Measurements from ENCODE around the gene MTARC2.
"Not testable (repeated sequence)": the region's sequence is repeated elsewhere in the genome, so short reads cannot be mapped to it uniquely, and the experiment has no call there.

MTARC2 gene

DNA sequence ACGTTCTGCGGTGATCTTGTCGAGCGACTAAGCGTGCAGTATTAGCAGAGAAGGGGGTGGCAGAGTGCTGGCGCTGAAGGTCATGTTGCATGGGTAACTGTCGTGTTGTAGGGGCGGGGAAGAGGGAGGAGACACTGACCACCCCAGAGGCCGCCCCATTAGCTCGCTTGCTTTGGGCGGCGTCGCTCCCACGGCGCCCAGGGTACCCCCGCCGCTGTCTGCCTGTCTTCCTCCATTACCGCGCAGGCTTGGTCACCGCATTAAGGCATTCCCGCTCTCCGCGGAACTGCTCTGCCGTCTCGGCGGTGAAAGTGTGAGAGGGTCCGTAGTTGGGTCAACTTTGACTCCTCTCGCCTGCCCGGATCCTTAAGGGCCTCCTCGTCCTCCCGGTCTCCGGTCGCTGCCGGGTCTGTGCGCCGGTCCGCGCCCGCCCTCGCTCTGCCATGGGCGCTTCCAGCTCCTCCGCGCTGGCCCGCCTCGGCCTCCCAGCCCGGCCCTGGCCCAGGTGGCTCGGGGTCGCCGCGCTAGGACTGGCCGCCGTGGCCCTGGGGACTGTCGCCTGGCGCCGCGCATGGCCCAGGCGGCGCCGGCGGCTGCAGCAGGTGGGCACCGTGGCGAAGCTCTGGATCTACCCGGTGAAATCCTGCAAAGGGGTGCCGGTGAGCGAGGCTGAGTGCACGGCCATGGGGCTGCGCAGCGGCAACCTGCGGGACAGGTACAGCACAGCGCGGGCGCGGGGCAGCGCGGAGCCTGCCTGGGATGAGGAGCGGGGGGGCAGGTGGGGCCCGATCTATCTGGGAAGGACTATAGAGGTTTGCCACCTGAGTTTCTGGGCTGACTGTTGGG is at the start of gene MTARC2:
Gene MTARC2, plus strand, starts transcription at position 234 of the 846 bp plus-strand sequence. Its CDS starts 210 bp downstream, at position 444.
- no peak for DNase-seq (ENCODE audit: low read depth in 2 of 2, low spot score in 1 of 2)

GRCh38 chr1:220698607-220699016 is 49.5 kb upstream of the MTARC2 start:
- no peak for DNase-seq (ENCODE audit: low read depth in 2 of 2, low spot score in 1 of 2)

DNA sequence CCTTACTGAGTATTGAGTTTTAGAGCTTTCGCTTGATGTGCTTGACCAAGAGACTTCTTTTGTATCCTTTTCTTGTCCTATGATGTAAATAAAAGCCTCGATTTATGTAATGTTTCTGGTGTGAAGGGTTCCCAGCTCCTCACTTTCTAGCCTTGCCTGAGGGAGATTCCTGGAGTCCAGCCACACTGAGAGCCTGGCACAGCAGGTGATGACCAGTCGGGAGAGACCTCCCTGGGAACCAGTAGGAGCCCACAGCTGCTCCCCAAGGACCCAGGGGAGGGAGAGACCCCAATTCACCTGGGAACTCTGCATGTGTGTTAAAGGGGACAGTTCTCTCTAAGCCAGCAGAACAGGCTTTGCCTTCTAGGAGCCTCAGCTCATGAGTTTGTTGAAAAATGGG is 49.1 kb upstream of the MTARC2 start:
- DNase-seq (ENCODE audit: low read depth in 2 of 2, low spot score in 1 of 2) = no peak

- no peak for DNase-seq (ENCODE audit: low read depth in 2 of 2, low spot score in 1 of 2)
Observed at GRCh38 chr1:220700556-220701179, 47.5 kb upstream of the MTARC2 start.

DNA sequence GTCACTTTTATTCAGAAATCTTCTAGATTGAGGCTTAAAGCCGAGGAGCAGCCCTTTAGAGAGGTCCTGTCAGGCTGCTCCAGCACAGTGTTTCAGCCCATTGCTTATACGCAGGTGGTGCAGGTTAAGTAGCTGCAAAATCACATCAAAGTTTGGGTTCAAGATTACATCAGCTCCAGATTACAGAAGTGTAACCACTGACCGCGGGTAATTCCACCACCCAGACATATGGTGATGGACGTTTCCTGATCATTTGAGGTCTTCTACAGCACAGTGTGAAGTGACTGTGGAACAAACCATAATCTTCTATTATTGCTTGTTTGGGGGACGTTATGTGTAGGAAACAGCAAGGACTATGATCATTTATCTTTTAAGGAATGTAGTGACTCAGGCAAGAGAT is 46.1 kb upstream of the MTARC2 start:
- DNase-seq (ENCODE audit: low read depth in 2 of 2, low spot score in 1 of 2) = no peak

DNA sequence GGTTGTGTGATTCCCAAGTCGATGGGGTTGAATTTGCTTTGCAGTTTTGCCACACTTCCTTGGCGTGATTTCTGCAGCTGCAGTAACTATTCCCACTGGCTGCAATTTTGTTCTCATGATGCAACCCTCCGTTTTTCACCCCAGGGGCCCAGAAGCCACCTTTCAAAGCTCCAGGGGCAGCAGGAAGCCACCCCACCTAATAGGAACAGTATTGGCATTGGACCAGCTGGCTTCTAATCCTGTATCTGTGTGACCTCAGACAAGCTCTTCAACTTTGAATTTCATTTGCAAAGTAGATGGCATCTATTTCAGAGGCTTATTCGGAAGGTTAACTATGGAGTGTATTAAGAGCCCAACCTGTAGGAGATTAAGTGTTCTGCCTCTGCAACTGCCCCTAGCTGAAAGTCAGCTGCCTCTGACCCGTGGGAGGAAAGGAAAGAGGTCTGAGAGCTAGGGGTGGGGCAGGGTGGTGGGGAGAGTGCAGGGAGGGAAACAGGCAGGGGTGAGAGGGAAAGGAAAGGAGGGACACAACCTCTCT is 45.3 kb upstream of the MTARC2 start:
- DNase-seq (ENCODE audit: low read depth in 2 of 2, low spot score in 1 of 2) = no peak

DNA sequence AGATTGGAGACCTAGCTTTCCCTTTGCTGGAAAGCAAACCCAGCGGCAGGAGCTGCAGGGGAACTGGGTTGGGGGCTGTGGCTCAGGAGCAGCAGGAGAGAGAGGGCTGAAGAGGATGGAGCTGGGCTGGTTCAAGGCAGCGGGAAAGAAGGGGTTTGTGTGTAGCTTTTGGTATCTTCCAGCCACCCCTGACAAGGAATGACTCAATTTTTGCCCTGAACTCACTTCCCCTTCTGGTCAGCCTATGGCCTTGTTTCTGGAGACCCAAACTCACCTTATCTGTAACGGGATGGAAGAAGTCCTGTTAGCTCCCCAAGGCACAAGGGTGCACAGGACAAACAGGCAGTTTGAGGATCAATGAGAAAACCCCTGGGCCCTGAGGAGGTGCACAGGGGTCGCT is 44.8 kb upstream of the MTARC2 start:
- no peak for DNase-seq (ENCODE audit: low read depth in 2 of 2, low spot score in 1 of 2)

- no peak for DNase-seq (ENCODE audit: low read depth in 2 of 2, low spot score in 1 of 2)
Observed at GRCh38 chr1:220705782-220706181, 42.3 kb upstream of the MTARC2 start.

- no peak for DNase-seq (ENCODE audit: low read depth in 2 of 2, low spot score in 1 of 2)
Observed at GRCh38 chr1:220706480-220706879, 41.6 kb upstream of the MTARC2 start.

DNA sequence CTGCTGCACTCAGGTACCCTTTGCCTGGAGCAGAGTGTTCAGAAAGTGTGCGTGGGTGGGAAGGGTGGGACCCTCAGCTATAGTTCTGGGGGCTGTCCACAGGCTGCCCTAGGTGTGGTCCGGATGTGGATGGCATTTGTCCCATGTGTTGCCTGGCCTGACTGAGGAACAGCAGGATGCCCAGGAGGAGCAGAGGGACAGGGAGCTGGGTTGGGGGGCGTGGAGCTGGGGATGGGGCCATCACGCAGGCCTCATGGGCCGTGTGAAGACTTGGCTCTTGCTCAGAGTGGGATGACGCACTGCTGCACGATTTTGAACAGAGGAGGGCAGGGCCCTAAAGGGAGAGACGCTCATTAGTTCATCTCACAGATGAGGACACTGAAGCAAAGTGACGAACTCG is 41.0 kb upstream of the MTARC2 start:
- DNase-seq (ENCODE audit: low read depth in 2 of 2, low spot score in 1 of 2) = no peak

DNA sequence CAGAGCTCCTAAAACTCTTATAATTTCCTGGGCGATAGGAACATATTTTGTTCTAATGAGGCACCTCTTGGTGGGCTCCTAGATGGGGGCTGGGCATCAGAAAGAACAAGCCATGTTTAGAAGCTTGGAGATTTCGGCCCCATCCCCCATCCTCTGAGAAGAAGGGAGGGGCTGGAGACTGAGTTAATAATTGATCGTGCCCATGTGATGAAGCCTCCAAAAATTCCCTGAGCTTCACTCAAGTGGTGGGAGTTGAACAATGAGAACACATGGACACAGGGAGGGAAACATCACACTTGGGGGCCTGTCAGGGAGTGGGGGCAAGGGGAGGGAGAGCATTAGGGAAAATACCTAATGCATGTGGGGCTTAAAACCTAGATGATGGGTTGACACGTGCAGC is 39.9 kb upstream of the MTARC2 start:
- no peak for DNase-seq (ENCODE audit: low read depth in 2 of 2, low spot score in 1 of 2)

GRCh38 chr1:220708936-220709801 is 39.0 kb upstream of the MTARC2 start:
- DNase-seq (ENCODE audit: low read depth in 2 of 2, low spot score in 1 of 2) = no peak

- DNase-seq (ENCODE audit: low read depth in 2 of 2, low spot score in 1 of 2) = no peak
Observed at GRCh38 chr1:220710333-220710732, 37.8 kb upstream of the MTARC2 start.

GRCh38 chr1:220711056-220711809 is 36.9 kb upstream of the MTARC2 start:
- DNase-seq (ENCODE audit: low read depth in 2 of 2, low spot score in 1 of 2) = no peak

- DNase-seq (ENCODE audit: low read depth in 2 of 2, low spot score in 1 of 2) = not testable (repeated sequence)
Observed at GRCh38 chr1:220715986-220716385, 32.1 kb upstream of the MTARC2 start.

DNA sequence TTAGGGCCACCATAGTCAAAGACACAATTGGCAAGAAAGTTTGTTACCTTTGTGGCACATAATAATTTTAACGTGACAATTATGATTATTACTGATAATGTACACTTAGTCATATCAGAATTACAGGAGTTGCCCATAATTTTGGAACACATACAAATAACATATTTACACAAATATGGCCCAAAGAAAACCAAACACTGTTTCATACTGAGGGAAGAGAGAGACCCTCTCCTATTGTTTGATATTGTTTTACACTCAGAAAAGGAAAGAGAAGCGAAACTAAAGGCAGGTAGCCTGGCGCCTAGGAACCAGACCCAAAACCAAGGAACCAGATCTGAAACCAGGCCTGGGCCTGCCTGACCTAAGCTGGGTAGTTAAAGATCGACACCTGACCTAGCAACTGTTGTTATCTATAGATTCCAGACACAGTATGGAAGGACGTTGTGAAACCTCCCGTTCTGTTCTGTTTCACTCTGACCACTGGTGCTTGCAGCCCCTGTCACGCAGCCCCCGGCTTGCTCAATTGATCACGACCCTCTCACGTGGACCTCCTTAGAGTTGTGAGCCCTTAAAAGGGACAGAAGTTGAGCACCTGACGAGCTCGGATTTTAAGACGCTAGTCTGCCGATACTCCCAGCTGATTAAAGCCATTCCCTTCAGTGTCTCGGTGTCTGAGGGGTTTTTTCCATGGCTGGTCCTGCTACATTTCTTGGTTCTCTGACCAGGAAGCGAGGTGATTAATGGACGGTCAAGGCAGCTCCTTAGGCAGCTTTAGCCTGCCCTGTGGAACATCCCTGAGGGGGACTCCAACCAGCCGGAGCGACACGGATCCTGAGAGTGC is 30.1 kb upstream of the MTARC2 start:
- DNase-seq (ENCODE audit: low read depth in 2 of 2, low spot score in 1 of 2) = no peak

DNA sequence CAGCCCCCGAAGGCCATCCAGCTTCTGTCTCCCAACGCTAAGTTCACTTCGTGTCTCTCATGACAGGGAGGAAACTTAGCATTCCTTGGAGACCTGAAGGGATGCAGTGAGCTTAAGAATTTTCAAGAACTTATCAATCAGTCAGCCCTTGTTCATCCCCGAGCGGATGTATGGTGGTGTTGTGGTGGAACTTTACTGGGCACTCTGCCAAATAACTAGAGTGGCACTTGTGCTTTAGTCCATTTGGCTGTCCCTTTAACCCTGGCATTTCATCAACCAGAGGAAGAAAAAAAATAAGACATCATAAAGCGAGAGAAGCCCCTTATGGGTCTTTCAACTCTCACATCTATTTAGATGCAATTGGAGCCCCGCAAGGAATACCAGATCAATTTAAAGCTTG is 26.9 kb upstream of the MTARC2 start:
- not testable (repeated sequence) for DNase-seq (ENCODE audit: low read depth in 2 of 2, low spot score in 1 of 2)

GRCh38 chr1:220726634-220727033 is 21.5 kb upstream of the MTARC2 start:
- no peak for DNase-seq (ENCODE audit: low read depth in 2 of 2, low spot score in 1 of 2)

DNA sequence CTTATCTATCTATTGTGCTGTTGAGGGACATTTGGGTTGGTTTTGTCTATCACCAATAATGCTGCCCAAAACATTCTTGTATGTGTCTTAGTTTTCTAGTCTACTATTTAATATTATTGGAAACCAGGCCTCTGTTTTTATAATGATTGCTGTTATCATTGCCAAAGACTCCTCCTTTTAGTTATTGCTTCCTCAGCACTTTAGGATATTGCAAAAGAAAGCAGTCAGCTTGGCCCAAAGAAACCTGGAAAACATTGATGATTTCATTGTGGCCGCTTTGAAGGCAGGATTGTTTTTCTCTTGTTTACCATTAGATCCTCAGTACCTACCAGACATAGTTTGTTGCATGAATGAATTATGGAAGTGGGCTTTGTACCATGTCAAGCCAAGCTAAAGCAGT is 20.6 kb upstream of the MTARC2 start:
- no peak for DNase-seq (ENCODE audit: low read depth in 2 of 2, low spot score in 1 of 2)

- no peak for DNase-seq (ENCODE audit: low read depth in 2 of 2, low spot score in 1 of 2)
Observed at GRCh38 chr1:220730486-220730885, 17.6 kb upstream of the MTARC2 start.

All from stimulated activated CD8-positive, alpha-beta memory T cell treated with anti-CD3 and anti-CD28 coated beads, Interleukin-4, amount 100 ng/mL, for 4 hours (primary cell).